ENCODE data around the gene MRPS34. TPM values are rescaled to one million over a fixed set of nuclear protein-coding genes. Genes with fewer than 3 reads are reported as not detected.
"Not testable (repeated sequence)": the region's sequence is repeated elsewhere in the genome, so short reads cannot be mapped to it uniquely, and the experiment has no call there.

The MRPS34 gene
- total RNA-seq, 1 donor, result 50.9 TPM

GRCh38 chr16:1743376-1744337 lies 29.3 kb downstream of the MRPS34 start:
- DNase-seq (ENCODE audit: low read depth), result no peak
- no peak overlapping the region for H3K4me3 ChIP-seq (ENCODE audit: low read depth, low read length)
- no peak for TF ChIP-seq CTCF (IDR thresholded peaks at IDR 0.05; ENCODE audit: insufficient read depth, low read length)

- TF ChIP-seq CTCF (IDR thresholded peaks at IDR 0.05; ENCODE audit: insufficient read depth, low read length), result no peak
These were observed 31.3 kb downstream of the MRPS34 start for GRCh38 chr16:1741553-1742165.

GRCh38 chr16:1740781-1741490 lies 32.0 kb downstream of the MRPS34 start:
- TF ChIP-seq CTCF (IDR thresholded peaks at IDR 0.05; ENCODE audit: insufficient read depth, low read length), result no peak
- no peak overlapping the region for H3K4me3 ChIP-seq (ENCODE audit: low read depth, low read length)
- DNase-seq (ENCODE audit: low read depth), result no peak

More at GRCh38 chr16:1741553-1742165, 31.3 kb downstream of the MRPS34 start:
- no peak overlapping the region for H3K4me3 ChIP-seq (ENCODE audit: low read depth, low read length)
- no peak for DNase-seq (ENCODE audit: low read depth)

GRCh38 chr16:1740234-1740633 lies 32.7 kb downstream of the MRPS34 start:
- H3K4me3 ChIP-seq (ENCODE audit: low read depth, low read length), result no peak overlapping the region

GRCh38 chr16:1734816-1735215 lies 38.1 kb downstream of the MRPS34 start:
- no peak for DNase-seq (ENCODE audit: low read depth)
- H3K4me3 ChIP-seq (ENCODE audit: low read depth, low read length), result no peak overlapping the region
- TF ChIP-seq CTCF (IDR thresholded peaks at IDR 0.05; ENCODE audit: insufficient read depth, low read length), result no peak

More at GRCh38 chr16:1740234-1740633, 32.7 kb downstream of the MRPS34 start:
- TF ChIP-seq CTCF (IDR thresholded peaks at IDR 0.05; ENCODE audit: insufficient read depth, low read length), result no peak
- no peak for DNase-seq (ENCODE audit: low read depth)

- DNase-seq (ENCODE audit: low read depth), result no peak
- TF ChIP-seq CTCF (IDR thresholded peaks at IDR 0.05; ENCODE audit: insufficient read depth, low read length), result no peak
- no peak overlapping the region for H3K4me3 ChIP-seq (ENCODE audit: low read depth, low read length)
These were observed 38.8 kb downstream of the MRPS34 start for GRCh38 chr16:1734123-1734522.

- DNase-seq (ENCODE audit: low read depth), result not testable (repeated sequence)
These were observed 40.4 kb downstream of the MRPS34 start for GRCh38 chr16:1732551-1732987.

More at GRCh38 chr16:1732551-1732987, 40.4 kb downstream of the MRPS34 start:
- H3K4me3 ChIP-seq (ENCODE audit: low read depth, low read length), result not testable (repeated sequence)

All from fibroblast of the aortic adventitia (primary cell).